Measurements from ENCODE around the gene NDE1. TPM values are rescaled to one million over a fixed set of nuclear protein-coding genes. Genes with fewer than 3 reads are reported as not detected.
A peak's percentile ranks its signal among the peaks of the same experiment; 100 is the strongest.
"Not testable (repeated sequence)": the region's sequence is repeated elsewhere in the genome, so short reads cannot be mapped to it uniquely, and the experiment has no call there.

The NDE1 gene, protein sequence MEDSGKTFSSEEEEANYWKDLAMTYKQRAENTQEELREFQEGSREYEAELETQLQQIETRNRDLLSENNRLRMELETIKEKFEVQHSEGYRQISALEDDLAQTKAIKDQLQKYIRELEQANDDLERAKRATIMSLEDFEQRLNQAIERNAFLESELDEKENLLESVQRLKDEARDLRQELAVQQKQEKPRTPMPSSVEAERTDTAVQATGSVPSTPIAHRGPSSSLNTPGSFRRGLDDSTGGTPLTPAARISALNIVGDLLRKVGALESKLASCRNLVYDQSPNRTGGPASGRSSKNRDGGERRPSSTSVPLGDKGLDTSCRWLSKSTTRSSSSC
- polyA plus RNA-seq (ENCODE audit: insufficient read length), result 15.9 TPM

DNA sequence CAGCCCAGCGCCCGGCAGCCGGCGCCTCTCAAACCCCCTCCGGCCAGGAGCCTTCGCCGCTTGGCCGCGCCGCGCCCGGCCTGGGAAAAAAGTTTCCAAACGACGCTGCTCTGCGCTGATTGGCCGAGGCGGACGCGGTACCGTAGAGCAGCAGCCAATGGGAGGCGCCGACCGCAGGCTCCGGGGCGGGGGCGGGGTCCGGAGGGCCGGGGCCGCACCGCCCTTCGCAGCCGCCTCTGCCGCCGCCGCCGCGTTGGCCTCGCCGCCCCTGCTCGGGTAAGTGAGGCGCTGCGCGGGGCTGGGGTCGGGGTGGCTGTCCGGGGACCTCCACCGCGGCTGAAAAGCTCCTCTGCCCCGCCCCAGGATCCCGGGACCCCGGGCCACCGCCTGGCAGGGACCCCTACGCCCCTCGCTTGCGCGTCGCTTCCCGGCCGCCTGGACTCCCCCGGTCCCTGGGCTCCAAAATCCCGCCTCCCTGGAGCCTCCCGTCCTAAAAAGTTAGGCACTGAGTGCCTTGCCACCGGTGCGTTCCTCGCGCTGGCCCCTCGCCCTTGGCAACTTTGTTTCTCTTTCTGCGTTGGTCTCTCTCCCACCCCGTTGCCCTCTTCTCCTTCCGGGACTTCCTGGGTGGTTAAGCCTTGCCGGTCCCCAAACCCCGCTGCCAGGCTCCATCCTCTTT, at the start of gene NDE1:
NDE1 (plus strand) TSS at position 227 of the 679 bp plus-strand sequence. CDS start 14,534 bp downstream, outside the sequence.
- DNase-seq (ENCODE audit: low read depth), result peak; percentile 75

DNA sequence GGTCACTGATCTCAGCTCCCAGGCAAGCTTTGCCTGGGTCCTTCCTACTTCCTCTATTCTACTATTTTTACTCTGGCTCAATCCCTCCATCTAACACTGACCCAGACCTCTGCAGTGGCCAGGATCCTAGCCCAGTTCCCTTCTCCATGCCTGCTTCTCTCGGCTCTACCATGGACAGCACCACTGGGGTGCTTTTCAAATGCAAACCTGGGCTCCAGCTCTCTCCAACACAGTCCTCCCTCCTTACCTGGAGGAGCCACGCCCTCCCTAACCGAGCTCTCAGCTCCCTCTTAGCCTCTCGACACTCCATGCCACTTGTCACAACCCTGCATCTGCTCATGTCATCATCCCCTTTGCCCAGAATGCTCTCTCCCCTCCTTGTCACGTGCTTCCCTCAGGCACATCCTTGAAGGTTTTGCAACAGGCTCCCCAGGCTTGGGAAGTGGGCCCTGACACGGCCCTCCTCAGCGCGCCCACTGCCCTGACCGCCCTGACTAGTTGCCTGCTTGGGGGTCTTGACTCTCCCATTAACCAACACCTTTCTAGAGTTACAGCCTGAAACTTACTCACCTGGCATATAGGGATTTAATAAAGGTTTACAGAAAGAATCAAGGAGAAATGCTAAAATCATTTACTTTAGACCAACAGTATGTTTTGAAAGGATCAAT, 48.7 kb upstream of the NDE1 start:
- DNase-seq (ENCODE audit: low read depth), result no peak

DNA sequence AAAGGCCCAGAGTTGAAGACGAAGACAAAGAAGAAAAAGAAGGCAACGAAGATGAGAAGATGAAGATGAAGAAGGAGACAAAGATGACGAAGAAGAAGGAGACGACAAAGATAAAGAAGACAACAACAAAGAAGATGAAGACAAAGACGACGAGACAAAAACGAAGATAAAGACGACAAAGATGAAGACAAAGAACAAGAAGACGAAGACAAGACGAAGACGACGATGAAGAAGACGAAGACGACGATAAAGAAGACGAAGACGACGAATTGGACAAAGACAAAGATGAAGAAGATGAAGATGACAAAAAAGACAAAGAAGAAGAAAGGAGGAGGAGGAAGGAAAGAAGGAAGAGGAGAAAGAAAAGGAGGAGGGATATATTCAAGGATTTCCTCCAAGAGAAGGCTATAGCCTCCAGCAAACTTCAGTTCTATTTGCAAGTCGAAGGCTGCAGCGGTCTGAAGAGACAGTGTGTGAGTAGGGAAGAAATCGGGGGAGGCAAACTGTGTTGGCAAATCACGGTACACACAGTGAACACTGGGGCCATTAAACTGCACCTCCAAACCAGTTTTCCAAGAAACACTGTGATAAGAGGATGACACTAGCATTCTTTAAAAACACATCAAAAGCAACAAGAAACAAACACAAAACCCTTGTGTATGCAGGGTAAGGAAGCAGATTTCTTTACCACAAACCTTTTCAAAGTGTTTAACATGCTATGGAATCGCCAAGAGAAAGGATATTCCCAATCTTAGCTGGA, 47.6 kb upstream of the NDE1 start:
- DNase-seq (ENCODE audit: low read depth), result no peak

- no peak for DNase-seq (ENCODE audit: low read depth)
Observed at GRCh38 chr16:15604460-15605440, 45.3 kb upstream of the NDE1 start.

GRCh38 chr16:15605839-15606517, 44.1 kb upstream of the NDE1 start:
- no peak for DNase-seq (ENCODE audit: low read depth)

DNA sequence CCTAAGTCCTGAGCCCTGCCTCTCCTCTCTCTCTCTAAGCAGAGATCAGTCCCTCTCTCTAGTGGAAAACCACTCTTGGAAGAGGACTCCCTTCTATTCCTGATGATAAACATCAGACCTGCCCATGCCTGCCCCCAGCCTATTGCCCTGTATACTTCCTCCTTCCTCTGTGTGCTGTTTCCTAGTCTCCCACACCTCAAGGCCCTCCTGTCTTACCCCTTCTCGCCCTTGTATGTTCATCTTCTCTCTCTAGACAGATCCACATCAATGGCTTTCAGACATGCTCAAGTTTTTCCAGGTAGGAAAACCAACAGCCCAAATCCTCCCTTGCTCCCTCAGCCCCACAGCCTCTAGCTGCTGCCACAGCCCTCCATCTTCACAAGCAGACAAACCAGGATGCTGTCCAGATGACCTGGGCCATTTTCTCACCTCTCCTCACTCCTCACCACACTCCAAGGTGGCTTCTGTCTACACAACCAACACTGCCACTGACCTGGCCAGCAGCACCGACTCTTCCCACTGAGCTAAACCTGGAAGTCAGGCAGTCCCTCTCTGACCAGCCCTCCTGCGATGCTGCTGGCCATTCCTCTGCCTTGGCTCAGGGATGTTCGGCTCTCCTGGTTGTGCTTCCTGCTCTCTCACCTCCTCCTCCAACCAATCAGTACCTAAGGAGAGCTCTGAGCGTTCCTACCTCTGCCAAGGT, 43.4 kb upstream of the NDE1 start:
- DNase-seq (ENCODE audit: low read depth), result no peak

GRCh38 chr16:15607221-15607699, 42.8 kb upstream of the NDE1 start:
- not testable (repeated sequence) for DNase-seq (ENCODE audit: low read depth)

DNA sequence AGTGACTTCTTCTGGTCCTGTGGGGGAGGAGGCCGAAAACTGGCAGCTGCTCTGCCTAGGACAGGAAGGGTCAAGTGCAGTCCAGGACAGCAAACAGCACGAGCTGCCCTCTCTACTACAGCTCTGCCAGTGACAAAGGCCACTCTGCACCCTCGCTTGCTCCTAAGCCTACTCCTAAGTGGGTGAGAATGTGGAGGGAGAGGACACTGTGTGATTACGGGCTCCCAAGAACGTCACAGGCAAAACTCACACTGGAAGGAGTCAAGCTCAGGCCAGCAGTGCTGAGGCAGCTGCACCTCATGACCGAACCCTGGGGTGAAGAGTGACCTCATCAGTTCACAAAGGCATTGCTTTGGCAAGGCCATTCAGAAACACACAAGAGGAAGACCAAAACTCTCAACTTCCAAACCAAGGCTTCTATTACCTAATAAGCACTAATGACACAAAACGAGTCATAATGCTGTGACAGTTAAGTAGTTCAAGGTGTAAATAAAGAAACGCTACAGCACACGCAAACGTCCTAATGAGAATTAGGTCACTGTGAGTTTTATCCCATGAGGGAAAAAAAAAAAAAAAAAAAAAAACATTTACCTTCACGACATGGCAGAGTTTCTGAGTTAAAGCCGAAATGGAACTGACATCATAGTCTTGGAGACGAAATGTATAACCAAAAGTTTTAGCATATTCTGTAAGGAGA, 42.2 kb upstream of the NDE1 start:
- no peak for DNase-seq (ENCODE audit: low read depth)

DNA sequence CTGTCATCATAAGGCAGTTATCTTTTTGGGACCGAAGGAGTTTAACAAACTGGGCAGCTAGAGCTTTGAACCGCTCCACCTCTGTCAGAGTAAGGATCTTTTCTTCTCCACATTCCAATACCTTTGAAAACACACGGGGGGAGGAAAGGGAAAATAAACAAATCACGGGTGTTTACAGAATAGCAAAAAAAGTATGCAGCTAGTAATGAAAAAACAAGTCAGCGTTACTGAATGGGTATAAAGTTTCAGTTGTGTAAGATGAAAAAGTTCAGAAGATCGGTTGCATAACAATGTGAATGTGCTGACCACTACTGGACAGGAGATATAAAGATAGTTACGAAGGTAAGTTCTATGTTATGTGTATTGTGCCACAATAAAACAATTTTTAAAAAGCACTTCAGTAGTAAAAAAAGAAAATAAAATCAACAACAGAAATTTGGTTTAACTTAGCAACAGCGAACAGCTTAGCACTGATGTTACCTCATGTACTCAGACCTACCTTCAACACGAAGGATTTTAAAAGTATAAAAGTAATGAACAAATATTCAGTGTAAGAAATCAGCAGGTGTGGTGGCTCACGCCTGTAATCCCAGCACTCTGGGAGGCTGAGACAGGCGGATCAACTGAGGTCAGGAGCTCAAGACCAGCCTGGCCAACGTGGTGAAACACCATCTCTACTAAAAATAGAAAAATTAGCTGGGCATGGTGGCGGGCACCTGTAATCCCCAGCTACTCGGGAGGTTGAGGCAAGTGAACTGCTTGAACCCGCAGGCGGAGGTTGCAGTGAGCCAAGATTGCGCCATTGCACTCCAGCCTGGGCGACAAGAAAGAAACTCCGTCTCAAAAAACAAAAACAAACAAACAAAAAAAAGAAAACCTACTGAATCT, 41.4 kb upstream of the NDE1 start:
- no peak for DNase-seq (ENCODE audit: low read depth)

DNA sequence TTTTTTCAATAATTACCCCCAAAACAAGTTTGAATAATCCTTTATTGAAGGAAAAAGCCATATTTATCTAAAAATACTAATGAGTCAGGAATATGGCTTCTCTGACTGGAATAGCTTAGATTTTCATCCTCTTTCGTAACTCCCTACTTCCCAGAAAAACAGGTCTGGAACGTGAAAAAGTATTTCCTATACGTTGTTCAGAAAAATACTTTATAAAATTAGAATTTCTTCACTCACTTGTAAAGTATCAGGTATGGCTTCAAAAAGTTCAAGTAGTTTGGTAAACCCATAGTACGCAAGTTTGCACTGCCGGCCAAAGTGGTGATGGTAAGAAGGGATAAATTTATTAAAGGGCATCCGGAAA, 40.8 kb upstream of the NDE1 start:
- no peak for DNase-seq (ENCODE audit: low read depth)

GRCh38 chr16:15610369-15610871, 39.6 kb upstream of the NDE1 start:
- DNase-seq (ENCODE audit: low read depth), result no peak

DNA sequence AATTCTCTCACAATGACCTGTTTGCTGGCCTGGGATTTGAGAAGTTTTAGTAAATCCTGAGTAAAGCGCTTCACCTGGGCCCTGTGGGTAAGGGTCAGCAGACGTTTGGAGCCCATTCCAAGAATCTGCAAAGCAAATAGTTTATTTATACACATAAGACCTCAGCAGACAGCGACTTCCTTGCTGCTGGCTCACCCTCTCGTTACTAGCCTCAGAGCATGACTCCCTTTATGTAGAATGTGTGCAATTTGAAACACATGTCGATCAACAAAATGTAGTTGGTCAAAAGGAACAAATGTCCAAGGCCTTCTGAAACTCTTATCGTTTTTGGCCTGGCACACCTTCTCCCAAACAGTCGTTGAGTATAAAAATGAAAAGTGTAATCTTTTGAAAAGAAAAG, 38.4 kb upstream of the NDE1 start:
- DNase-seq (ENCODE audit: low read depth), result no peak

- no peak for DNase-seq (ENCODE audit: low read depth)
Observed at GRCh38 chr16:15613676-15614075, 36.4 kb upstream of the NDE1 start.

DNA sequence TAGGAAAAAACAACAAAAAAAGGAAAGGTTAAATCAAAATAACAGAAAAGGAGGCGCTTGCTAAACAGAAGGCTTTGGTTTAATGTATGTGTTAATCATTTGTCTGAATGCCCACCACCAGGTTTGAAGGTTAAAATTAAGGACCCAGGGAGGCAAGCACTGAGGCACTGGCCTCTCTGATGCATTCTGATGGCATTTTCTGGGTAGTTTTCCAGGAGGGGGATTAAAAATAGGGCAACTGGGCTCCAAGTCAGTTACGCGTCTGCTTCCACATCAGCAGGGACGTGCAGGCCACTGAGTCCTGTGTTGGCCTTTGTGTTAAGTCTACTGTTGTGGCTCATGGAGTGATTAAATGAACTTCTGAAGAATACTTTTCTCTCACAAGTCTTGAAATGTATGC, 34.0 kb upstream of the NDE1 start:
- no peak for DNase-seq (ENCODE audit: low read depth)

DNA sequence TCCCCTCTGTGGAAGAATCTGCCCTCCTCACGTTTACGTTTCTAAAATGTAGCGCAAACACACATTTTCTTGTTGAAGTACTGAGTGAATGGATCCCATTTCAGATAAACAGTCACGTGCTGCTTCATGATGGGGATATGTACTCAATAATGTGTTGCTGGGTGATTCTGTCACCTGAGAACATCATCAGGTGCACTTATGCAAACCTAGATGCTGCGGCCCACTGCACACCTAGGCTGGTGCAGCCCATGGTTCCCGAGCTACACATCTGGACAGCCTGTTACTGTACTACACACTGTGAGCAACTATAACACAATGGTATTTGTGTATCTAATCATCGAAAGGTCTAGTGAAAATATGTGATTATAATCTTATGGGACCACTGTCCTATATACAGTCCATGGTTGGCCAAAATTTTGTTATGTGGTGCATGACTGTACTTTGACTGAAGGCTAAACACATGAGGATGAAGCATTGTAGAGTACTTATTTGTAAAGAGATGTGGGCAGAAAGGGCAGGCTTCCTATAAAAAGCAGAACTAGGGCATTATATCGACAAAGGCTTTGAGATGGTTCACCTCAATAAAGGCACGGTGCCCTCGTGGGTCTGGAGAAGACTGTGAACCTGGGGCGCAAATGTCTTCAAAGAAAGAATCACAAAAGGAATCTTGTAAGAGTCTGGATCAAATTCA, 33.4 kb upstream of the NDE1 start:
- DNase-seq (ENCODE audit: low read depth), result no peak

GRCh38 chr16:15617901-15618300, 32.1 kb upstream of the NDE1 start:
- DNase-seq (ENCODE audit: low read depth), result no peak

DNA sequence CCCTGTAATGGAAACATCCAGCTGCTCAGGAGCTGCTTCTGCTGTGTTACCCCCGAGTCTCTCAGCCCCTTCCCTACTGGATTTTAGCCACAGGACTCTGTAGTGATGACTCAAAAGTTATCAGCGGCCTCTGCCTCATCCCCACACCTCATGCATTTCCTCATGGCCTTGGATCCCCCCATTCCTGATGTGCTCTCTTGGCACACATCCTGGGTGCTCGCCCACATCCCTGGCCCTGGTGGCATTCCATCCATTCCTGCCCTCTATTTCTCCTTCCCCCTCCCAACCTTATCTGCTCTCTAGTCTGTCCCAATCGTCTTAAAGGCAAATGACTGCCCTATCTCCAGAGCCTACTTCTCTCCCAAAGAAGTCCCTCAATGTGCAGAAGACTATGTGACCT, 31.7 kb upstream of the NDE1 start:
- DNase-seq (ENCODE audit: low read depth), result no peak

All from forelimb muscle (tissue), 1 donor.